Astrocyte (in vitro differentiated cells and primary cell): ENCODE measurements around the gene SLC15A1. TPM values are rescaled to one million over a fixed set of nuclear protein-coding genes. Genes with fewer than 3 reads are reported as not detected.

Source experiments
- DNase-seq: peaks from one replicate; pipeline ENCODE4 v3.0.0-alpha.2; 2010; ENCODE audit warnings: low read depth
- FAIRE-seq: peaks from 2 replicates; lab custom pipeline; 2011; peaks lifted over from hg19 to GRCh38; lab: Jason Lieb, UNC
- H2AFZ ChIP-seq: 2 replicates; pipeline ENCODE4 v1.6.0; 2012; ENCODE audit warnings: low read depth, low read length, inconsistent platforms
- H3K27ac ChIP-seq: 2 replicates; pipeline ENCODE4 v1.5.1; 2011; ENCODE audit warnings: low read depth, low read length, inconsistent platforms
- H3K27me3 ChIP-seq: 2 replicates; pipeline ENCODE4 v1.6.0; 2011; ENCODE audit warnings: low read length, inconsistent platforms; ENCODE audit not compliant: insufficient read depth
- H3K36me3 ChIP-seq: 2 replicates; pipeline ENCODE4 v1.5.1; 2011; ENCODE audit warnings: low read length, inconsistent platforms; ENCODE audit not compliant: insufficient read depth
- H3K4me1 ChIP-seq: 2 replicates; pipeline ENCODE4 v1.5.1; 2011; ENCODE audit warnings: low read length, inconsistent platforms; ENCODE audit not compliant: insufficient read depth
- H3K4me2 ChIP-seq: 2 replicates; pipeline ENCODE4 v1.6.0; 2012; ENCODE audit warnings: low read length, inconsistent platforms
- H3K4me3 ChIP-seq: 2 replicates; pipeline ENCODE4 v1.5.1; 2011; ENCODE audit warnings: low read depth, mild to moderate bottlenecking, low read length, inconsistent platforms; ENCODE audit not compliant: insufficient read depth
- H3K79me2 ChIP-seq: 2 replicates; pipeline ENCODE4 v1.6.0; 2012; ENCODE audit warnings: mild to moderate bottlenecking, low read length, inconsistent platforms; ENCODE audit not compliant: insufficient read depth
- H3K9ac ChIP-seq: 2 replicates; pipeline ENCODE4 v1.6.0; 2012; ENCODE audit warnings: mild to moderate bottlenecking, low read length, inconsistent platforms
- H3K9me3 ChIP-seq: 2 replicates; pipeline ENCODE4 v1.5.1; 2012; ENCODE audit warnings: low read depth, mild to moderate bottlenecking, low read length, inconsistent platforms; ENCODE audit not compliant: insufficient read depth
- H4K20me1 ChIP-seq: 2 replicates; pipeline ENCODE4 v1.6.0; 2012; ENCODE audit warnings: low read length, inconsistent platforms; ENCODE audit not compliant: insufficient read depth
- H3K27ac Mint-ChIP-seq: one replicate; pipeline ENCODE4 v1.8.0; 2021; ENCODE audit warnings: mild to moderate bottlenecking, mixed read lengths; ENCODE audit not compliant: unreplicated experiment
- H3K27me3 Mint-ChIP-seq: one replicate; pipeline ENCODE4 v1.8.0; 2021; ENCODE audit warnings: low read depth, mixed read lengths; ENCODE audit not compliant: unreplicated experiment
- H3K36me3 Mint-ChIP-seq: one replicate; pipeline ENCODE4 v1.8.0; 2021; ENCODE audit warnings: low read depth, mixed read lengths; ENCODE audit not compliant: unreplicated experiment
- H3K4me1 Mint-ChIP-seq: one replicate; pipeline ENCODE4 v1.8.0; 2021; ENCODE audit warnings: low read depth, mixed read lengths; ENCODE audit not compliant: unreplicated experiment
- H3K4me3 Mint-ChIP-seq: one replicate; pipeline ENCODE4 v1.8.0; 2021; ENCODE audit warnings: mild to moderate bottlenecking, moderate library complexity, mixed read lengths; ENCODE audit not compliant: unreplicated experiment
- H3K9me3 Mint-ChIP-seq: one replicate; pipeline ENCODE4 v1.8.0; 2021; ENCODE audit warnings: mild to moderate bottlenecking, mixed read lengths; ENCODE audit not compliant: unreplicated experiment
- CTCF ChIP-seq: IDR thresholded peaks from 2 replicates; pipeline ENCODE4 v1.5.1; 2011; ENCODE audit warnings: low read depth, mild to moderate bottlenecking, inconsistent platforms, low read length, moderate library complexity; ENCODE audit not compliant: insufficient read depth
- EZH2 ChIP-seq: IDR thresholded peaks from 2 replicates; pipeline ENCODE4 v1.6.1; 2012; ENCODE audit warnings: mild to moderate bottlenecking, low read length, inconsistent platforms; ENCODE audit not compliant: insufficient read depth
- total RNA-seq: library from RNA; stranded (reverse); gene quantifications from 2 replicates; pipeline ENCODE4 v1.2.1, GENCODE V29; 2021

SLC15A1 gene
- total RNA-seq, 1 donor from 2014 or later = not detected

- no peak overlapping the region for H3K4me3 ChIP-seq
- H4K20me1 ChIP-seq = peaks cover 5% of the 10 kb centered on the region
- H3K9me3 Mint-ChIP-seq = no peaks in the 10 kb centered on the region
- no peaks in the 10 kb centered on the region for H3K36me3 ChIP-seq
- TF ChIP-seq CTCF (no peak), EZH2 (no peak)
- no peaks in the 10 kb centered on the region for H3K9me3 ChIP-seq
- no peaks in the 10 kb centered on the region for H3K4me1 Mint-ChIP-seq
- H3K79me2 ChIP-seq = peaks cover 21% of the 10 kb centered on the region
- no peaks in the 10 kb centered on the region for H3K36me3 Mint-ChIP-seq
- no peak overlapping the region for H3K4me3 Mint-ChIP-seq
- no peak overlapping the region for H3K27ac ChIP-seq
- H2AFZ ChIP-seq = no peak overlapping the region
- peaks cover 12% of the 10 kb centered on the region for H3K27me3 Mint-ChIP-seq
- no peaks in the 10 kb centered on the region for H3K27me3 ChIP-seq
- H3K4me1 ChIP-seq = no peaks in the 10 kb centered on the region
- no peak for DNase-seq
- FAIRE-seq = no peak
- no peak overlapping the region for H3K4me2 ChIP-seq
- no peak overlapping the region for H3K27ac Mint-ChIP-seq
- H3K9ac ChIP-seq = no peak overlapping the region
Measured at GRCh38 chr13:98688373-98688772, 64.1 kb downstream of the SLC15A1 start.

- Histone ChIP-seq H3K27me3 (no peaks in the 10 kb centered on the region), H3K79me2 (peaks cover 29% of the 10 kb centered on the region), H3K4me3 (no peak overlapping the region), H3K27ac (no peak overlapping the region), H4K20me1 (peaks cover 5% of the 10 kb centered on the region), H3K4me1 (no peaks in the 10 kb centered on the region), H3K9me3 (no peaks in the 10 kb centered on the region), H3K4me2 (no peak overlapping the region), H3K36me3 (no peaks in the 10 kb centered on the region), H2AFZ (no peak overlapping the region), H3K9ac (no peak overlapping the region)
- no peaks in the 10 kb centered on the region for H3K4me1 Mint-ChIP-seq
- TF ChIP-seq CTCF = no peak
- TF ChIP-seq EZH2 = no peak
- H3K36me3 Mint-ChIP-seq = no peaks in the 10 kb centered on the region
- no peak overlapping the region for H3K4me3 Mint-ChIP-seq
- peaks cover 12% of the 10 kb centered on the region for H3K27me3 Mint-ChIP-seq
- no peak for DNase-seq
- H3K27ac Mint-ChIP-seq = no peak overlapping the region
- FAIRE-seq = no peak
- no peaks in the 10 kb centered on the region for H3K9me3 Mint-ChIP-seq
Measured at GRCh38 chr13:98687319-98687718, 65.2 kb downstream of the SLC15A1 start.

- Histone ChIP-seq H2AFZ (no peak overlapping the region), H3K4me1 (no peaks in the 10 kb centered on the region), H3K4me3 (no peak overlapping the region), H4K20me1 (peaks cover 5% of the 10 kb centered on the region), H3K4me2 (no peak overlapping the region), H3K27me3 (no peaks in the 10 kb centered on the region), H3K27ac (no peak overlapping the region), H3K9ac (no peak overlapping the region), H3K79me2 (peaks cover 32% of the 10 kb centered on the region), H3K9me3 (no peaks in the 10 kb centered on the region), H3K36me3 (no peaks in the 10 kb centered on the region)
- FAIRE-seq = no peak
- no peak for DNase-seq
- Mint-ChIP-seq H3K4me1 (no peaks in the 10 kb centered on the region), H3K27me3 (peaks cover 12% of the 10 kb centered on the region), H3K4me3 (no peak overlapping the region), H3K36me3 (no peaks in the 10 kb centered on the region), H3K27ac (no peak overlapping the region), H3K9me3 (no peaks in the 10 kb centered on the region)
- TF ChIP-seq EZH2 = no peak
- TF ChIP-seq CTCF = no peak
Measured at GRCh38 chr13:98686270-98686669, 66.2 kb downstream of the SLC15A1 start.
